Fibroblast of pulmonary artery (primary cell): ENCODE data around the gene TESMIN.

ENCODE experiments used
- DNase-seq: peaks from one replicate; pipeline ENCODE4 v3.0.0-alpha.2; 2010; ENCODE audit warnings: low read depth
- H3K4me3 ChIP-seq: replicated peaks from 2 replicates; pipeline ENCODE4 v1.5.1; 2011; ENCODE audit warnings: low read depth, mild to moderate bottlenecking, control low read depth, low read length, moderate library complexity
- CTCF ChIP-seq: IDR thresholded peaks from 2 replicates; pipeline ENCODE4 v1.5.1; 2011; ENCODE audit warnings: mild to moderate bottlenecking, control low read depth, low read length, inconsistent platforms; ENCODE audit errors: missing control alignments

TESMIN gene

GRCh38 chr11:68721075-68721474, 30.2 kb downstream of the TESMIN start:
- TF ChIP-seq CTCF, result no peak
- DNase-seq, result no peak
- H3K4me3 ChIP-seq, result no peak overlapping the region

GRCh38 chr11:68715456-68716122, 35.7 kb downstream of the TESMIN start:
- no peak for DNase-seq
- TF ChIP-seq CTCF, result no peak
- no peak overlapping the region for H3K4me3 ChIP-seq

- no peak for DNase-seq
- H3K4me3 ChIP-seq, result no peak overlapping the region
- no peak for TF ChIP-seq CTCF
Measured at GRCh38 chr11:68714060-68714856, 37.1 kb downstream of the TESMIN start.

GRCh38 chr11:68711114-68711513, 40.2 kb downstream of the TESMIN start:
- TF ChIP-seq CTCF, result no peak
- H3K4me3 ChIP-seq, result no peak overlapping the region
- DNase-seq, result no peak

GRCh38 chr11:68710409-68710808, 40.9 kb downstream of the TESMIN start:
- TF ChIP-seq CTCF, result no peak
- DNase-seq, result no peak
- H3K4me3 ChIP-seq, result no peak overlapping the region

GRCh38 chr11:68709062-68709461, 42.3 kb downstream of the TESMIN start:
- no peak for DNase-seq
- TF ChIP-seq CTCF, result no peak
- H3K4me3 ChIP-seq, result no peak overlapping the region
